Astrocyte (in vitro differentiated cells and primary cell): ENCODE results near the gene DUSP14.

Source experiments
- CTCF ChIP-seq: IDR thresholded peaks from 2 replicates; pipeline ENCODE4 v1.5.1; 2011; ENCODE audit warnings: low read depth, mild to moderate bottlenecking, inconsistent platforms, low read length, moderate library complexity; ENCODE audit not compliant: insufficient read depth
- EZH2 ChIP-seq: IDR thresholded peaks from 2 replicates; pipeline ENCODE4 v1.6.1; 2012; ENCODE audit warnings: mild to moderate bottlenecking, low read length, inconsistent platforms; ENCODE audit not compliant: insufficient read depth

- TF ChIP-seq CTCF, result no peak
- no peak for TF ChIP-seq EZH2
Observed at GRCh38 chr17:37510056-37510455, 20.4 kb downstream of the DUSP14 start.
